Frontal cortex (tissue), 4 donors: ENCODE data around the gene TTC3. TPM values are rescaled to one million over a fixed set of nuclear protein-coding genes. Genes with fewer than 3 reads are reported as not detected.
A peak's percentile ranks its signal among the peaks of the same experiment; 100 is the strongest.

Experiments
- DNase-seq, 2 donors: peaks; one replicate each; pipeline ENCODE4 v3.0.0; 2012; ENCODE audit warnings: low spot score in 2 of 2
- FAIRE-seq: peaks from 2 replicates; lab custom pipeline; 2012; peaks lifted over from hg19 to GRCh38; lab: Jason Lieb, UNC
- total RNA-seq: library from RNA; depleted of rRNA; stranded (reverse); fragments of >200 nt; gene quantifications from one replicate; pipeline ENCODE4 v1.2.3, GENCODE V29; 2014
- donor health status: control.
- donor health status: control.
- donor health status: control.

The TTC3 gene
- total RNA-seq, 1 donor from 2014 or later, result 740 TPM

- FAIRE-seq (no peak), DNase-seq (no peak)
Observed at GRCh38 chr21:37183749-37184148, 110.7 kb downstream of the TTC3 start.

GRCh38 chr21:37184784-37185593 is 111.9 kb downstream of the TTC3 start:
- FAIRE-seq (no peak), DNase-seq (no peak)

GRCh38 chr21:37186983-37187382 is 113.9 kb downstream of the TTC3 start:
- no peak for FAIRE-seq
- DNase-seq, result no peak

GRCh38 chr21:37188825-37189224 is 115.8 kb downstream of the TTC3 start:
- FAIRE-seq (no peak), DNase-seq (no peak)

GRCh38 chr21:37192019-37192418 is 119.0 kb downstream of the TTC3 start:
- no peak for FAIRE-seq

GRCh38 chr21:37193006-37193405 is 120.0 kb downstream of the TTC3 start:
- FAIRE-seq (no peak), DNase-seq (no peak)

More at GRCh38 chr21:37192019-37192418, 119.0 kb downstream of the TTC3 start:
- no peak for DNase-seq

- FAIRE-seq (no peak), DNase-seq (no peak)
Observed at GRCh38 chr21:37193676-37194075, 120.6 kb downstream of the TTC3 start.

- DNase-seq, result no peak
Observed at GRCh38 chr21:37195059-37195458, 122.0 kb downstream of the TTC3 start.

GRCh38 chr21:37195610-37196009 is 122.6 kb downstream of the TTC3 start:
- FAIRE-seq, result no peak
- DNase-seq, result no peak

More at GRCh38 chr21:37195059-37195458, 122.0 kb downstream of the TTC3 start:
- no peak for FAIRE-seq

GRCh38 chr21:37196847-37197246 is 123.8 kb downstream of the TTC3 start:
- DNase-seq (no peak), FAIRE-seq (no peak)

GRCh38 chr21:37197746-37198145 is 124.7 kb downstream of the TTC3 start:
- no peak for DNase-seq
- FAIRE-seq, result no peak

GRCh38 chr21:37199057-37199924 is 126.2 kb downstream of the TTC3 start:
- DNase-seq (no peak), FAIRE-seq (no peak)

GRCh38 chr21:37200641-37201480 is 127.8 kb downstream of the TTC3 start:
- no peak for FAIRE-seq
- DNase-seq, result no peak

GRCh38 chr21:37202221-37203110 is 129.4 kb downstream of the TTC3 start:
- FAIRE-seq (no peak), DNase-seq (no peak)

- FAIRE-seq (no peak), DNase-seq (no peak)
Observed at GRCh38 chr21:37204580-37204979, 131.5 kb downstream of the TTC3 start.

- DNase-seq (no peak), FAIRE-seq (no peak)
Observed at GRCh38 chr21:37206496-37206895, 133.4 kb downstream of the TTC3 start.

GRCh38 chr21:37207441-37208009 is 134.5 kb downstream of the TTC3 start:
- FAIRE-seq (no peak), DNase-seq (peak in 1 of 2 donors; percentile 53)

- peak in 1 of 2 donors; percentile 80 for DNase-seq
- no peak for FAIRE-seq
Observed at GRCh38 chr21:37208056-37208721, 135.1 kb downstream of the TTC3 start.
